HG02610 (cell line): ENCODE data around the gene SMPD1.
A peak's percentile ranks its signal among the peaks of the same experiment; 100 is the strongest.
"Not testable (repeated sequence)": the region's sequence is repeated elsewhere in the genome, so short reads cannot be mapped to it uniquely, and the experiment has no call there.

Experiments used
- ATAC-seq: cut with Tn5 transposase; IDR thresholded peaks from one replicate; pipeline ENCODE4 v1.9.1; 2021; ENCODE audit warnings: mild to moderate bottlenecking, moderate library complexity; ENCODE audit not compliant: unreplicated experiment

Gene SMPD1

GRCh38 chr11:6387811-6388599 is 2.3 kb upstream of the SMPD1 start:
- no peak for ATAC-seq

- no peak for ATAC-seq
These were observed 1.5 kb upstream of the SMPD1 start for GRCh38 chr11:6388748-6389147.

- no peak for ATAC-seq
These were observed 620 bp downstream of the SMPD1 start for GRCh38 chr11:6390718-6391469.

GRCh38 chr11:6391537-6392134 is 1.4 kb downstream of the SMPD1 start:
- ATAC-seq = no peak

GRCh38 chr11:6392251-6392650 is 2.0 kb downstream of the SMPD1 start:
- not testable (repeated sequence) for ATAC-seq

- ATAC-seq = no peak
These were observed 3.9 kb downstream of the SMPD1 start for GRCh38 chr11:6393989-6394670.

GRCh38 chr11:6395470-6396060 is 5.3 kb downstream of the SMPD1 start:
- no peak for ATAC-seq

GRCh38 chr11:6397156-6397555 is 6.9 kb downstream of the SMPD1 start:
- ATAC-seq = no peak

GRCh38 chr11:6397636-6398035 is 7.4 kb downstream of the SMPD1 start:
- ATAC-seq = no peak

GRCh38 chr11:6400431-6401345 is 10.4 kb downstream of the SMPD1 start:
- ATAC-seq = no peak

GRCh38 chr11:6401464-6401863 is 11.2 kb downstream of the SMPD1 start:
- no peak for ATAC-seq

- ATAC-seq = peak; percentile 33
These were observed 11.8 kb downstream of the SMPD1 start for GRCh38 chr11:6402061-6402470.

- peak; percentile 96 for ATAC-seq
These were observed 12.3 kb downstream of the SMPD1 start for GRCh38 chr11:6402561-6402981.

- ATAC-seq = no peak
These were observed 13.3 kb downstream of the SMPD1 start for GRCh38 chr11:6403539-6403938.

GRCh38 chr11:6404342-6405051 is 14.2 kb downstream of the SMPD1 start:
- no peak for ATAC-seq

GRCh38 chr11:6405052-6405667 is 14.9 kb downstream of the SMPD1 start:
- ATAC-seq = no peak

GRCh38 chr11:6405846-6406245 is 15.6 kb downstream of the SMPD1 start:
- no peak for ATAC-seq

GRCh38 chr11:6406370-6406769 is 16.1 kb downstream of the SMPD1 start:
- no peak for ATAC-seq
